Mesenchymal stem cell (in vitro differentiated cells and primary cell): ENCODE data around the gene RUFY4.

ENCODE experiments used
- DNase-seq: peaks from one replicate; pipeline ENCODE4 v3.0.0-alpha.2; 2013
- H2AFZ ChIP-seq: one replicate; pipeline ENCODE4 v1.6.1; 2013; ENCODE audit warnings: low read depth, mild to moderate bottlenecking, control low read depth, inconsistent platforms, low read length, moderate library complexity
- H2AK5ac ChIP-seq: 2 replicates; pipeline ENCODE4 v1.6.1; 2013; ENCODE audit warnings: low read length, moderate library complexity, mild to moderate bottlenecking, inconsistent platforms; ENCODE audit not compliant: severe bottlenecking
- H2BK120ac ChIP-seq: one replicate; pipeline ENCODE4 v1.6.1; 2013; ENCODE audit warnings: low read depth, mild to moderate bottlenecking, inconsistent platforms, low read length, moderate library complexity
- H2BK12ac ChIP-seq, 2 experiments: one replicate each; pipeline ENCODE4 v1.6.1; 2013; ENCODE audit warnings: inconsistent platforms in 2 of 2, low read length in 2 of 2, mild to moderate bottlenecking in 2 of 2, moderate library complexity in 2 of 2, control low read depth in 1 of 2
- H2BK15ac ChIP-seq: one replicate; pipeline ENCODE4 v1.6.1; 2013; ENCODE audit warnings: mild to moderate bottlenecking, low read depth, inconsistent platforms; ENCODE audit not compliant: poor library complexity, severe bottlenecking
- H2BK5ac ChIP-seq: 2 replicates; pipeline ENCODE4 v1.6.1; 2013; ENCODE audit warnings: low read depth, mild to moderate bottlenecking, low read length, control low read depth, inconsistent platforms; ENCODE audit not compliant: poor library complexity, severe bottlenecking
- H3K14ac ChIP-seq, 2 experiments: one replicate each; pipeline ENCODE4 v1.6.1; 2013; ENCODE audit warnings: inconsistent platforms in 2 of 2, low read length in 2 of 2, control low read depth in 1 of 2, mild to moderate bottlenecking in 1 of 2, moderate library complexity in 1 of 2
- H3K18ac ChIP-seq, 2 experiments: one replicate each; pipeline ENCODE4 v1.6.1; 2013; ENCODE audit warnings: inconsistent platforms in 2 of 2, low read length in 2 of 2, control low read depth in 1 of 2, low read depth in 1 of 2, mild to moderate bottlenecking in 1 of 2
- H3K23ac ChIP-seq, 2 experiments: one replicate each; pipeline ENCODE4 v1.6.1; 2013; ENCODE audit warnings: inconsistent platforms in 2 of 2, low read length in 2 of 2, mild to moderate bottlenecking in 2 of 2, moderate library complexity in 2 of 2, control low read depth in 1 of 2
- H3K27ac ChIP-seq: 2 replicates; pipeline ENCODE4 v1.5.1; 2013; ENCODE audit warnings: mild to moderate bottlenecking, moderate library complexity, low read length, control low read depth, inconsistent platforms; ENCODE audit not compliant: poor library complexity, severe bottlenecking
- H3K27me3 ChIP-seq, 2 experiments: 2 replicates each; pipeline versions ENCODE4 v1.6.1 to v1.7.0; 2013; ENCODE audit warnings: low read length in 2 of 2, mild to moderate bottlenecking in 2 of 2, moderate library complexity in 2 of 2, control low read depth in 1 of 2, inconsistent platforms in 1 of 2; ENCODE audit not compliant: control insufficient read depth in 1 of 2, insufficient read depth in 1 of 2
- H3K36me3 ChIP-seq, 2 experiments: 2 replicates each; pipeline versions ENCODE4 v1.6.1 to v1.7.0; 2013; ENCODE audit warnings: low read length in 2 of 2, control low read depth in 1 of 2, inconsistent platforms in 1 of 2, low read depth in 1 of 2, mild to moderate bottlenecking in 1 of 2; ENCODE audit not compliant: insufficient read depth in 2 of 2, control insufficient read depth in 1 of 2
- H3K4ac ChIP-seq, 2 experiments: one replicate each; pipeline ENCODE4 v1.6.1; 2013; ENCODE audit warnings: inconsistent platforms in 2 of 2, low read length in 2 of 2, mild to moderate bottlenecking in 2 of 2, moderate library complexity in 2 of 2, control low read depth in 1 of 2, low read depth in 1 of 2
- H3K4me1 ChIP-seq: 2 replicates; pipeline ENCODE4 v1.6.1; 2013; ENCODE audit warnings: low read depth, low read length, control low read depth; ENCODE audit not compliant: control insufficient read depth, insufficient read depth
- H3K4me2 ChIP-seq: 2 replicates; pipeline ENCODE4 v1.6.1; 2013; ENCODE audit warnings: low read length, mild to moderate bottlenecking, inconsistent platforms; ENCODE audit not compliant: poor library complexity, severe bottlenecking
- H3K4me3 ChIP-seq, 2 experiments: 2 replicates each; pipeline versions ENCODE4 v1.5.1 to v1.7.0; 2013; ENCODE audit warnings: low read length in 2 of 2, mild to moderate bottlenecking in 2 of 2, control low read depth in 1 of 2, low read depth in 1 of 2; ENCODE audit not compliant: insufficient read depth in 1 of 2
- H3K79me1 ChIP-seq: replicated peaks from 2 replicates; pipeline ENCODE4 v1.6.1; 2013; ENCODE audit warnings: mild to moderate bottlenecking, control low read depth, low read length, inconsistent platforms; ENCODE audit not compliant: poor library complexity, severe bottlenecking
- H3K9ac ChIP-seq: 2 replicates; pipeline ENCODE4 v1.7.0; 2013; ENCODE audit warnings: mild to moderate bottlenecking, low read length, moderate library complexity
- H3K9me3 ChIP-seq: 2 replicates; pipeline ENCODE4 v1.7.0; 2013; ENCODE audit warnings: mild to moderate bottlenecking, low read length; ENCODE audit not compliant: control insufficient read depth
- H4K8ac ChIP-seq: one replicate; pipeline ENCODE4 v1.6.1; 2013; ENCODE audit warnings: inconsistent platforms, mild to moderate bottlenecking, low read length, moderate library complexity
- H4K91ac ChIP-seq: one replicate; pipeline ENCODE4 v1.6.1; 2013; ENCODE audit warnings: mild to moderate bottlenecking, low read length, inconsistent platforms
- WGBS: methylation state at CpG from one replicate; pipeline ENCODE4 v1.1.7; 2013; ENCODE audit warnings: mixed read lengths; 5-methylcytosine and 5-hydroxymethylcytosine counted together

RUFY4 gene

GRCh38 chr2:218125095-218125494 lies 56.0 kb downstream of the RUFY4 start:
- DNase-seq = no peak
- Histone ChIP-seq H2AFZ (no peak overlapping the region), H3K36me3 (no peaks in the 10 kb centered on the region), H4K91ac (no peak overlapping the region), H3K79me1 (no peaks in the 10 kb centered on the region), H3K9me3 (peaks cover 17% of the 10 kb centered on the region), H3K9ac (no peak overlapping the region), H3K23ac (no peak overlapping the region), H3K4me2 (no peak overlapping the region), H3K4ac (no peak overlapping the region), H3K14ac (no peak overlapping the region), H3K27ac (no peak overlapping the region), H3K27me3 (peaks cover 47 to 53% of the 10 kb centered on the region in 2 experiments), H4K8ac (no peak overlapping the region), H2AK5ac (no peak overlapping the region), H2BK12ac (no peak overlapping the region), H3K4me1 (no peaks in the 10 kb centered on the region), H2BK120ac (no peak overlapping the region), H3K18ac (no peak overlapping the region), H3K4me3 (no peak overlapping the region), H2BK15ac (no peak overlapping the region), H2BK5ac (no peak overlapping the region)
- WGBS = 75% methylated on average over 4 of the region's 4 CpGs

- Histone ChIP-seq H3K4me3 (no peak within 1 kb of the TSS), H3K36me3 (no peaks in the 10 kb centered on the region), H3K27ac (no peak within 1 kb of the TSS), H3K27me3 (peaks cover 47 to 57% of the 10 kb centered on the region in 2 experiments), H3K4ac (no peak within 1 kb of the TSS), H2BK5ac (no peak within 1 kb of the TSS), H3K18ac (no peak within 1 kb of the TSS), H3K79me1 (no peaks in the 10 kb centered on the region), H4K8ac (no peak within 1 kb of the TSS), H2BK15ac (no peak within 1 kb of the TSS), H2BK12ac (no peak within 1 kb of the TSS), H3K4me1 (no peaks in the 10 kb centered on the region), H3K14ac (no peak within 1 kb of the TSS), H2AK5ac (no peak within 1 kb of the TSS), H4K91ac (no peak within 1 kb of the TSS), H2AFZ (no peak within 1 kb of the TSS), H3K9ac (no peak within 1 kb of the TSS), H2BK120ac (no peak within 1 kb of the TSS), H3K4me2 (no peak within 1 kb of the TSS), H3K9me3 (peaks cover 17% of the 10 kb centered on the region), H3K23ac (no peak within 1 kb of the TSS)
- 58% methylated on average over 8 of the region's 8 CpGs for WGBS
- no peak for DNase-seq
Observed at GRCh38 chr2:218125626-218126080, 56.6 kb downstream of the RUFY4 start, which contains the start of gene CXCR2. Gene CXCR2 (plus strand): TSS chr2:218126028. CDS start chr2:218134802, 8,774 bp downstream.

- Histone ChIP-seq H3K9ac (no peak overlapping the region), H3K23ac (no peak overlapping the region), H2BK5ac (no peak overlapping the region), H3K4me1 (no peaks in the 10 kb centered on the region), H4K91ac (no peak overlapping the region), H4K8ac (no peak overlapping the region), H3K4ac (no peak overlapping the region), H3K4me2 (no peak overlapping the region), H3K27me3 (peaks cover 47 to 69% of the 10 kb centered on the region in 2 experiments), H2BK15ac (no peak overlapping the region), H2AFZ (no peak overlapping the region), H2AK5ac (no peak overlapping the region), H3K79me1 (no peaks in the 10 kb centered on the region), H3K4me3 (no peak overlapping the region), H2BK120ac (no peak overlapping the region), H3K9me3 (no peaks in the 10 kb centered on the region), H2BK12ac (no peak overlapping the region), H3K14ac (no peak overlapping the region), H3K18ac (no peak overlapping the region), H3K36me3 (no peaks in the 10 kb centered on the region), H3K27ac (no peak overlapping the region)
- no peak for DNase-seq
- 76% methylated on average over 2 of the region's 3 CpGs for WGBS
Observed at GRCh38 chr2:218127929-218128455, 58.9 kb downstream of the RUFY4 start.

- Histone ChIP-seq H4K8ac (no peak overlapping the region), H2BK15ac (no peak overlapping the region), H2BK5ac (no peak overlapping the region), H2AK5ac (no peak overlapping the region), H3K9me3 (no peaks in the 10 kb centered on the region), H3K36me3 (no peaks in the 10 kb centered on the region), H2AFZ (no peak overlapping the region), H3K14ac (no peak overlapping the region), H3K9ac (no peak overlapping the region), H3K79me1 (no peaks in the 10 kb centered on the region), H3K4me3 (no peak overlapping the region), H3K23ac (no peak overlapping the region), H2BK12ac (no peak overlapping the region), H2BK120ac (no peak overlapping the region), H3K18ac (no peak overlapping the region), H3K4ac (no peak overlapping the region), H4K91ac (no peak overlapping the region), H3K27me3 (peaks cover 53 to 74% of the 10 kb centered on the region in 2 experiments), H3K27ac (no peak overlapping the region), H3K4me1 (no peaks in the 10 kb centered on the region), H3K4me2 (no peak overlapping the region)
- DNase-seq = no peak
- WGBS = 90% methylated on average over 6 of the region's 6 CpGs
Observed at GRCh38 chr2:218128781-218129457, 59.9 kb downstream of the RUFY4 start.
